H1 (cell line): ENCODE data around the gene LRRTM4. TPM values are rescaled to one million over a fixed set of nuclear protein-coding genes. Genes with fewer than 3 reads are reported as not detected.

Experiments
- CBX8 ChIP-seq: fragments of 300-800, 300-1000 bp; sonication (generic); IDR thresholded peaks from 2 replicates; pipeline ENCODE4 v1.7.1; 2016; ENCODE audit warnings: low read depth, low read length, borderline replicate concordance
- E2F6 ChIP-seq: IDR thresholded peaks from 2 replicates; pipeline ENCODE4 v1.6.1; 2012; ENCODE audit warnings: inconsistent platforms
- HDAC2 ChIP-seq, 2 experiments: fragments of 300-600 bp in 1 of 2; sonication (generic) in 1 of 2; IDR thresholded peaks; 2 replicates each; pipeline ENCODE4 v1.6.1; 2011 to 2012; ENCODE audit warnings: low read depth in 2 of 2, low read length in 2 of 2, mild to moderate bottlenecking in 2 of 2, moderate library complexity in 2 of 2, borderline replicate concordance in 1 of 2, inconsistent platforms in 1 of 2
- HDAC6 ChIP-seq: IDR thresholded peaks from one replicate; pipeline ENCODE4 v1.7.1; 2012; ENCODE audit warnings: low read depth, mild to moderate bottlenecking, inconsistent platforms, low read length, moderate library complexity
- NANOG ChIP-seq: IDR thresholded peaks from 2 replicates; pipeline ENCODE4 v1.6.1; 2011; ENCODE audit warnings: low read length, low read depth, mild to moderate bottlenecking, inconsistent platforms; ENCODE audit not compliant: insufficient read depth, poor library complexity, severe bottlenecking
- POLR2A ChIP-seq, 2 experiments: IDR thresholded peaks; 1 replicate in 1 of 2; 2 replicates in 1 of 2; pipeline ENCODE4 v1.6.1; 2011; ENCODE audit warnings: low read depth in 2 of 2, low read length in 2 of 2, mild to moderate bottlenecking in 2 of 2; ENCODE audit errors: control extremely low read depth in 1 of 2
- TAF1 ChIP-seq: IDR thresholded peaks from 2 replicates; pipeline ENCODE4 v1.6.1; 2011; ENCODE audit warnings: mild to moderate bottlenecking, low read depth, low read length
- TEAD4 ChIP-seq: IDR thresholded peaks from 2 replicates; pipeline ENCODE4 v1.6.1; 2012; ENCODE audit warnings: low read depth, low read length, inconsistent platforms, mixed read lengths
- polyA plus RNA-seq, 7 experiments: library from polyadenylated mRNA; depleted of rRNA in 3 of 7; stranded (reverse) in 5 of 7; unstranded in 2 of 7; fragments of >200 nt in 5 of 7; fragments of 200-250 nt in 2 of 7; gene quantifications; 1 replicate in 5 of 7; 2 replicates in 1 of 7; 4 replicates in 1 of 7; pipeline versions ENCODE4 v1.2.1 to v1.2.3, GENCODE V29; 2011 to 2013; ENCODE audit warnings: missing spikeins in 2 of 7, mixed read lengths in 2 of 7
- total RNA-seq: library from RNA; stranded (reverse); fragmentation: NEBNext Ultra II Directional; extraction: Animal tissue kit (Norgen Biotek cat#: 25700); gene quantifications from 2 replicates; pipeline ENCODE4 v1.2.1, GENCODE V29; 2021

Gene LRRTM4
- total and polyA plus RNA-seq, 2 of the 8 experiments (the other 6 are each of a cell fraction or from before 2014, with no cell fraction given): 3.6 to 9.5 TPM

- TF ChIP-seq E2F6 (no peak), NANOG (no peak), TEAD4 (no peak), POLR2A (IDR thresholded peaks at IDR 0.05; ENCODE audit: control extremely low read depth in 1 of 2, low read depth in 2 of 2, low read length in 2 of 2) (no peak), CBX8 (no peak), TAF1 (no peak), HDAC6 (no peak), HDAC2 (IDR thresholded peaks at IDR 0.05; ENCODE audit: borderline replicate concordance in 1 of 2, low read depth in 2 of 2, low read length in 2 of 2) (no peak)
- TF ChIP-seq, all 59 proteins: peak for 0
These were observed 375.0 kb downstream of the LRRTM4 start (continued) for GRCh38 chr2:77147153-77147552.
